Body of pancreas (tissue), 4 donors: Measurements from ENCODE around the gene IL4I1. TPM values are rescaled to one million over a fixed set of nuclear protein-coding genes. Genes with fewer than 3 reads are reported as not detected.

Experiments
- ATAC-seq: fragments of 150-250 bp; one replicate; pipeline ENCODE4 v1.9.1; 2016
- DNase-seq, 4 donors: peaks; one replicate each; pipeline ENCODE4 v3.0.0-alpha.2; 2019
- H3K27ac ChIP-seq, 4 donors: fragments of 200-600 bp; sonication (generic); 1 replicate in 3 of 4; 2 replicates in 1 of 4; pipeline versions ENCODE4 v1.5.1 to v1.6.1; 2016 to 2019; ENCODE audit warnings: mild to moderate bottlenecking in 1 of 4, mixed read lengths in 1 of 4, moderate library complexity in 1 of 4
- H3K27me3 ChIP-seq, 2 donors: fragments of 200-600 bp; sonication (generic); one replicate each; pipeline ENCODE4 v1.6.0; 2016; ENCODE audit warnings: mild to moderate bottlenecking in 1 of 2
- H3K36me3 ChIP-seq, 2 donors: fragments of 200-600 bp; sonication (generic); replicated peaks in 1 of 2; 2 replicates each; pipeline ENCODE4 v1.5.1; 2016; ENCODE audit warnings: low read depth in 2 of 2; ENCODE audit not compliant: insufficient read depth in 1 of 2
- H3K4me1 ChIP-seq: fragments of 200-600 bp; sonication (generic); one replicate; pipeline ENCODE4 v1.6.0; 2016
- H3K4me3 ChIP-seq, 2 donors: fragments of 200-600 bp; sonication (generic); 1 replicate in 1 of 2; 2 replicates in 1 of 2; pipeline ENCODE4 v1.5.1; 2016 to 2019
- H3K9me3 ChIP-seq, 3 donors: fragments of 200-600 bp; sonication (generic); 1 replicate in 2 of 3; 2 replicates in 1 of 3; pipeline ENCODE4 v1.5.1; 2016
- POLR2A ChIP-seq, 3 donors: fragments of 450-650 bp; IDR thresholded peaks; one replicate each; pipeline ENCODE4 v1.6.1; 2016; ENCODE audit warnings: antibody characterized with exemption in 3 of 3, mild to moderate bottlenecking in 2 of 3
- WGBS, 2 donors: methylation state at CpG; one replicate each; pipeline ENCODE4 v1.1.5; 2017; 5-methylcytosine and 5-hydroxymethylcytosine counted together
- intact Hi-C: fragments of 100-400 bp; cut with DNase I; formaldehyde crosslinking; loops from one replicate; pipeline ENCODE4 v1.15.1; 2023
- total RNA-seq, 2 donors: library from RNA; depleted of rRNA; stranded (reverse); fragments of >200 nt; gene quantifications; one replicate each; pipeline ENCODE4 v1.1.0, GENCODE V29; 2016
- TF ChIP-seq, protein P1 (sequence below), 7 experiments: fragments of 450-650 bp in 4 of 7; fragments of 200-600 bp in 3 of 7; sonication (generic) in 3 of 7; IDR thresholded peaks; one replicate each; pipeline ENCODE4 v1.5.1; 2016 to 2019; ENCODE audit warnings: antibody characterized with exemption in 7 of 7

IL4I1 gene
- total RNA-seq, 2 donors from 2014 or later = 0.52 TPM; not detected in 1

- DNase-seq = no peak
- WGBS, 2 donors = 40 to 43% methylated on average over 3 of the region's 3 CpGs
- Histone ChIP-seq H3K9me3 (no peaks in the 10 kb centered on the region), H3K27me3 (no peaks in the 10 kb centered on the region), H3K36me3 (no peaks in the 10 kb centered on the region), H3K4me3 (no peak overlapping the region), H3K27ac (no peak overlapping the region), H3K4me1 (peaks cover 8% of the 10 kb centered on the region)
- TF ChIP-seq, protein P1, sequence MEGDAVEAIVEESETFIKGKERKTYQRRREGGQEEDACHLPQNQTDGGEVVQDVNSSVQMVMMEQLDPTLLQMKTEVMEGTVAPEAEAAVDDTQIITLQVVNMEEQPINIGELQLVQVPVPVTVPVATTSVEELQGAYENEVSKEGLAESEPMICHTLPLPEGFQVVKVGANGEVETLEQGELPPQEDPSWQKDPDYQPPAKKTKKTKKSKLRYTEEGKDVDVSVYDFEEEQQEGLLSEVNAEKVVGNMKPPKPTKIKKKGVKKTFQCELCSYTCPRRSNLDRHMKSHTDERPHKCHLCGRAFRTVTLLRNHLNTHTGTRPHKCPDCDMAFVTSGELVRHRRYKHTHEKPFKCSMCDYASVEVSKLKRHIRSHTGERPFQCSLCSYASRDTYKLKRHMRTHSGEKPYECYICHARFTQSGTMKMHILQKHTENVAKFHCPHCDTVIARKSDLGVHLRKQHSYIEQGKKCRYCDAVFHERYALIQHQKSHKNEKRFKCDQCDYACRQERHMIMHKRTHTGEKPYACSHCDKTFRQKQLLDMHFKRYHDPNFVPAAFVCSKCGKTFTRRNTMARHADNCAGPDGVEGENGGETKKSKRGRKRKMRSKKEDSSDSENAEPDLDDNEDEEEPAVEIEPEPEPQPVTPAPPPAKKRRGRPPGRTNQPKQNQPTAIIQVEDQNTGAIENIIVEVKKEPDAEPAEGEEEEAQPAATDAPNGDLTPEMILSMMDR (IDR thresholded peaks at IDR 0.05) = no peak
- no peak for TF ChIP-seq POLR2A (IDR thresholded peaks at IDR 0.05)
- ATAC-seq = no peak
- intact Hi-C loops = no loop called here
These were observed 51.3 kb downstream of the IL4I1 start for GRCh38 chr19:49845414-49845813.

DNA sequence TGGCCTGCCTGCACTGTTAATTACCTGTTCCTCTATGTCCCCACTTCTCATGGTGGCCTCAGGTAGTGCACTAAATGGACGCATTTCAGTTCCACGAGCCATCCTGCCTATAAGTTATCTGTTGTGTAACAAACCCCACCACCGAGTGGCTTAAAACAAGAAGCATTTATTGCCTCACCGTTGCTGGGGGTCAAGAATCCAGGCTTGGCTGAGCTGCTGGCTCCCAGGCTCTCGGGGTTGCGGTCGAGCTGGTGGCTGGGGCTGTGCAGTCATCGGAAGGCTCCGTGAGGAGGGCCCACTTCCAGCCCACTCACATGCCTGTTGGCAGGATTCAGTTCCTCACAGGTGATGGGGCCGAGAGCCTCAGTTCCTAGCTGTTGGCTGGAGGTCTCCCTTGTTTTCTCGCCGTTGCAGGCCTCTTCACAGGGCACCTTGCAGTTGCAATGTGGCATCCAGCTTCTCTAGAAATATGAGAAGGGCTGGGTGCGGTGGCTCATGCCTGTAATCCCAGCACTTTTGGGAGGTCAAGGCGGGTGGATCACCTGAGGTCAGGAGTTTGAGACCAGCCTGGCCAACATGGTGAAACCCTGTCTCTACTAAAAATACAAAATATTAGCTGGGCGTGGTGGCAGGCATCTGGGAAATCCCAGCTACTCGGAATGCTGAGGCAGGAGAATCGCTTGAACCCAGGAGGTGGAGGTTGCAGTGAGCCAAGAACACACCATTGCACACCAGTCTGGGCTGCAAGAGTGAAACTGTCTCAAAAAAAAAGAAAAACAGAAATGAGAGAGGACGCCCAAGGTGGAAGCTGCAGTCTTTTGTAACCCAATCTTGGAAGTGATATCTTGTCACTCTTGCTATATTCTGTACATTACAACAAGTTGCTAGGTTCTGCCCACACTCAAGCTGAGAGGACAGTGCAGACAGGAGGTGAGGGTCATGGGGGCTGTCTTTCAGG lies 52.3 kb downstream of the IL4I1 start:
- Histone ChIP-seq H3K27ac (no peak overlapping the region), H3K4me3 (no peak overlapping the region), H3K36me3 (peaks cover 0 to under 1% of the 10 kb centered on the region in 2 donors), H3K9me3 (no peaks in the 10 kb centered on the region), H3K4me1 (no peaks in the 10 kb centered on the region), H3K27me3 (no peaks in the 10 kb centered on the region)
- intact Hi-C loops = no loop called here
- TF ChIP-seq, protein P1 (IDR thresholded peaks at IDR 0.05) = no peak
- TF ChIP-seq POLR2A (IDR thresholded peaks at IDR 0.05) = no peak
- no peak for ATAC-seq
- 76 to 94% methylated on average over 17 to 18 of the region's 18 CpGs for WGBS, 2 donors
- DNase-seq = no peak

- H3K27ac ChIP-seq = no peak overlapping the region
- no peaks in the 10 kb centered on the region for H3K4me1 ChIP-seq
- no peak overlapping the region for H3K4me3 ChIP-seq
- DNase-seq = no peak
- ATAC-seq = no peak
- 89 to 94% methylated on average over 3 of the region's 3 CpGs for WGBS, 2 donors
- no peaks in the 10 kb centered on the region for H3K9me3 ChIP-seq
- intact Hi-C loops = no loop called here
- peaks cover 0 to 2% of the 10 kb centered on the region in 2 donors for H3K36me3 ChIP-seq
- H3K27me3 ChIP-seq = no peaks in the 10 kb centered on the region
- TF ChIP-seq POLR2A (IDR thresholded peaks at IDR 0.05) = no peak
- TF ChIP-seq, protein P1 (IDR thresholded peaks at IDR 0.05) = no peak
These were observed 53.4 kb downstream of the IL4I1 start for GRCh38 chr19:49843265-49843664.

DNA sequence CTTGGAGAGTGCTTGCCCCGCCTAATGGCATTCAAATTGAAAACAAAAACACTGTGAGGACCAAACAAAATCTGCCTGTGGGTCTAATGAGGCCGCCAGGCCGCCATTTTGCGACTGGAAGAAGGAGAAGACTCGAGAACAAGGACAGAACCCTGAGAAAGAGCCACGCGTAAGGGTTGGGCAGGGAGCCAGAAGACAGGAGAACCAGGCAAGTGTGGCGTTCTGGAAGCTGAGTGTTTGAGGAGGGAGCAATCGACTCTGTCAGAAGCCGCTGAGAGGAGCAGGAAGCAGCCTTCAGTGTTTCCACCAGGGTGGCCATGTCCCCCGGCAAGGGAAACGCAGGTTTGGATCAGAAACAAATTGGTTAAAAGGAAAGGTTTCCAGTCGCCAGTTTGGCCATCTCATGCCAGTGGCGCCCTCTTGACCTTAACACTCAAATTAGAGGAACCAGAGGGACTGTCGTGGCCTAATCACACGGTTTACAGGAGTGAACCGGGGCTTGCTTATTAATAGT lies 55.9 kb downstream of the IL4I1 start:
- no peak for ATAC-seq
- Histone ChIP-seq H3K4me3 (no peak overlapping the region), H3K36me3 (peaks cover 0 to 2% of the 10 kb centered on the region in 2 donors), H3K27me3 (no peaks in the 10 kb centered on the region), H3K9me3 (no peaks in the 10 kb centered on the region), H3K27ac (no peak overlapping the region), H3K4me1 (no peaks in the 10 kb centered on the region)
- DNase-seq = no peak
- no peak for TF ChIP-seq POLR2A (IDR thresholded peaks at IDR 0.05)
- TF ChIP-seq, protein P1 (IDR thresholded peaks at IDR 0.05) = no peak
- intact Hi-C loops = no loop called here
- WGBS, 2 donors = 84 to 94% methylated on average over 17 of the region's 17 CpGs
